Body of pancreas (tissue), 4 donors: ENCODE data around the gene FUT3. TPM values are rescaled to one million over a fixed set of nuclear protein-coding genes. Genes with fewer than 3 reads are reported as not detected.

Experiments used
- ATAC-seq: fragments of 150-250 bp; one replicate; pipeline ENCODE4 v1.9.1; 2016
- DNase-seq, 4 donors: peaks; one replicate each; pipeline ENCODE4 v3.0.0-alpha.2; 2019
- H3K27ac ChIP-seq, 4 donors: fragments of 200-600 bp; sonication (generic); 1 replicate in 3 of 4; 2 replicates in 1 of 4; pipeline versions ENCODE4 v1.5.1 to v1.6.1; 2016 to 2019; ENCODE audit warnings: mild to moderate bottlenecking in 1 of 4, mixed read lengths in 1 of 4, moderate library complexity in 1 of 4
- H3K27me3 ChIP-seq, 2 donors: fragments of 200-600 bp; sonication (generic); one replicate each; pipeline ENCODE4 v1.6.0; 2016; ENCODE audit warnings: mild to moderate bottlenecking in 1 of 2
- H3K36me3 ChIP-seq, 2 donors: fragments of 200-600 bp; sonication (generic); replicated peaks in 1 of 2; 2 replicates each; pipeline ENCODE4 v1.5.1; 2016; ENCODE audit warnings: low read depth in 2 of 2; ENCODE audit not compliant: insufficient read depth in 1 of 2
- H3K4me1 ChIP-seq: fragments of 200-600 bp; sonication (generic); one replicate; pipeline ENCODE4 v1.6.0; 2016
- H3K4me3 ChIP-seq, 2 donors: fragments of 200-600 bp; sonication (generic); 1 replicate in 1 of 2; 2 replicates in 1 of 2; pipeline ENCODE4 v1.5.1; 2016 to 2019
- H3K9me3 ChIP-seq, 3 donors: fragments of 200-600 bp; sonication (generic); 1 replicate in 2 of 3; 2 replicates in 1 of 3; pipeline ENCODE4 v1.5.1; 2016
- CTCF ChIP-seq, 7 experiments: fragments of 450-650 bp in 4 of 7; fragments of 200-600 bp in 3 of 7; sonication (generic) in 3 of 7; IDR thresholded peaks; one replicate each; pipeline ENCODE4 v1.5.1; 2016 to 2019; ENCODE audit warnings: antibody characterized with exemption in 7 of 7
- POLR2A ChIP-seq, 3 donors: fragments of 450-650 bp; IDR thresholded peaks; one replicate each; pipeline ENCODE4 v1.6.1; 2016; ENCODE audit warnings: antibody characterized with exemption in 3 of 3, mild to moderate bottlenecking in 2 of 3
- WGBS, 2 donors: methylation state at CpG; one replicate each; pipeline ENCODE4 v1.1.5; 2017; 5-methylcytosine and 5-hydroxymethylcytosine counted together
- intact Hi-C: fragments of 100-400 bp; cut with DNase I; formaldehyde crosslinking; loops from one replicate; pipeline ENCODE4 v1.15.1; 2023
- total RNA-seq, 2 donors: library from RNA; depleted of rRNA; stranded (reverse); fragments of >200 nt; gene quantifications; one replicate each; pipeline ENCODE4 v1.1.0, GENCODE V29; 2016

The FUT3 gene
- total RNA-seq, 2 donors from 2014 or later, result 5.7 to 9.2 TPM

- H3K36me3 ChIP-seq, result no peaks in the 10 kb centered on the region
- H3K4me1 ChIP-seq, result no peaks in the 10 kb centered on the region
- no peaks in the 10 kb centered on the region for H3K9me3 ChIP-seq
- ATAC-seq, result no peak
- intact Hi-C loops, result no loop called here
- DNase-seq, result no peak
- no peak for TF ChIP-seq CTCF (IDR thresholded peaks at IDR 0.05)
- TF ChIP-seq POLR2A (IDR thresholded peaks at IDR 0.05), result no peak
- no peak overlapping the region for H3K27ac ChIP-seq
- no peak overlapping the region for H3K4me3 ChIP-seq
- no peaks in the 10 kb centered on the region for H3K27me3 ChIP-seq
- WGBS, 2 donors, result 74 to 79% methylated on average over 22 to 30 of the region's 31 CpGs
Measured at GRCh38 chr19:5867201-5868136, 16.2 kb upstream of the FUT3 start.

- no peaks in the 10 kb centered on the region for H3K27me3 ChIP-seq
- ATAC-seq (no peak), DNase-seq (no peak)
- H3K36me3 ChIP-seq, result no peaks in the 10 kb centered on the region
- H3K4me1 ChIP-seq, result no peaks in the 10 kb centered on the region
- WGBS, 2 donors, result 66 to 72% methylated on average over 10 to 11 of the region's 11 CpGs
- H3K4me3 ChIP-seq, result no peak overlapping the region
- no peaks in the 10 kb centered on the region for H3K9me3 ChIP-seq
- H3K27ac ChIP-seq, result no peak overlapping the region
- intact Hi-C loops, result no loop called here
- no peak for TF ChIP-seq CTCF (IDR thresholded peaks at IDR 0.05)
- no peak for TF ChIP-seq POLR2A (IDR thresholded peaks at IDR 0.05)
Measured at GRCh38 chr19:5865772-5866171, 14.5 kb upstream of the FUT3 start.

- WGBS, 2 donors, result 68 to 76% methylated on average over 13 to 14 of the region's 14 CpGs
- H3K27ac ChIP-seq, result no peak overlapping the region
- no peaks in the 10 kb centered on the region for H3K9me3 ChIP-seq
- ATAC-seq, result no peak
- H3K36me3 ChIP-seq, result no peaks in the 10 kb centered on the region
- H3K27me3 ChIP-seq, result no peaks in the 10 kb centered on the region
- intact Hi-C loops, result no loop called here
- H3K4me3 ChIP-seq, result no peak overlapping the region
- TF ChIP-seq CTCF (IDR thresholded peaks at IDR 0.05) (no peak), POLR2A (IDR thresholded peaks at IDR 0.05) (no peak)
- no peak for DNase-seq
- H3K4me1 ChIP-seq, result no peaks in the 10 kb centered on the region
Measured at GRCh38 chr19:5864725-5865486, 13.7 kb upstream of the FUT3 start.

GRCh38 chr19:5864013-5864720 lies 12.9 kb upstream of the FUT3 start:
- Histone ChIP-seq H3K4me1 (no peaks in the 10 kb centered on the region), H3K9me3 (no peaks in the 10 kb centered on the region), H3K4me3 (no peak overlapping the region), H3K27ac (no peak overlapping the region), H3K27me3 (no peaks in the 10 kb centered on the region), H3K36me3 (no peaks in the 10 kb centered on the region)
- intact Hi-C loops, result no loop called here
- 56 to 60% methylated on average over 6 to 9 of the region's 9 CpGs for WGBS, 2 donors
- TF ChIP-seq CTCF (IDR thresholded peaks at IDR 0.05) (no peak), POLR2A (IDR thresholded peaks at IDR 0.05) (no peak)
- no peak for DNase-seq
- no peak for ATAC-seq
